Peyer's patch (tissue), 4 donors: ENCODE data around the gene ACO2.
A peak's percentile ranks its signal among the peaks of the same experiment; 100 is the strongest.

Experiments
- CTCF ChIP-seq, 6 experiments: fragments of 450-650 bp in 4 of 6; fragments of 200-600 bp in 2 of 6; sonication (generic) in 1 of 6; IDR thresholded peaks; one replicate each; pipeline ENCODE4 v1.5.1; 2017 to 2019; ENCODE audit warnings: antibody characterized with exemption in 6 of 6, mild to moderate bottlenecking in 3 of 6, moderate library complexity in 1 of 6
- POLR2A ChIP-seq, 2 donors: fragments of 450-650 bp; IDR thresholded peaks; one replicate each; pipeline ENCODE4 v1.5.1; 2017; ENCODE audit warnings: antibody characterized with exemption in 2 of 2, mild to moderate bottlenecking in 2 of 2, moderate library complexity in 2 of 2

DNA sequence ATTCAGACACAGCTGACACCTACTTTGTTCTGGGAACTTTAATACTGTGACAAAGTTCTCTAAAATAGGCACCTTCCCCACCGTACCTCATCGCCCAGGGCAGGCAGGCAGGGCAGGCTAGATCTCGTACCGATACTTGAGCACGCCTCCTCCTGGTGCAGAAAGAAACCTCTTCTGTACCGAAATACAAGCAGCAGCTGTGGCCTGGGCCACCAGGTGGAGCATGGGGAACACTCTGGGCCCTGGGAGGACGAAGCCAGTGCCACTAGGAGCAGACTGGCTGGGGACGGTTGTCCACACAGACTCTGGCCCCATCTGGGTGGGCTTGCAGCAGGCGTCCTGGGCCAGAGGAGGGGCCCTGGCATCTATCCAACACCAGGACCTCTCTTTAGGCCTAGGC, 108.0 kb downstream of the ACO2 start:
- TF ChIP-seq CTCF (IDR thresholded peaks at IDR 0.05) (peak in 4 of 6 experiments; percentile 29 to 70 (median 64)), POLR2A (IDR thresholded peaks at IDR 0.05) (no peak)
